PC-3 (cell line): ENCODE data around the gene TNK2.

Experiments used
- EZH2 ChIP-seq: fragments of 300-600 bp; sonication (generic); IDR thresholded peaks from one replicate; pipeline ENCODE4 v1.6.1; 2017; ENCODE audit warnings: antibody characterized with exemption, mild to moderate bottlenecking, low read length; ENCODE audit not compliant: unreplicated experiment
- EZH2phosphoT487 ChIP-seq: fragments of 300-600 bp; sonication (generic); IDR thresholded peaks from 2 replicates; pipeline ENCODE4 v1.6.1; 2018; ENCODE audit warnings: mild to moderate bottlenecking, antibody characterized with exemption, low read length, borderline replicate concordance
- TF ChIP-seq, protein P1 (sequence below): fragments of 300-600 bp; sonication (generic); conservative IDR thresholded peaks from 2 replicates; pipeline ENCODE4 v1.5.1; 2017; ENCODE audit warnings: antibody characterized with exemption, low read depth, mild to moderate bottlenecking, low read length

GRCh38 chr3:195888981-195889869 lies 19.1 kb downstream of the TNK2 start:
- TF ChIP-seq, protein P1, sequence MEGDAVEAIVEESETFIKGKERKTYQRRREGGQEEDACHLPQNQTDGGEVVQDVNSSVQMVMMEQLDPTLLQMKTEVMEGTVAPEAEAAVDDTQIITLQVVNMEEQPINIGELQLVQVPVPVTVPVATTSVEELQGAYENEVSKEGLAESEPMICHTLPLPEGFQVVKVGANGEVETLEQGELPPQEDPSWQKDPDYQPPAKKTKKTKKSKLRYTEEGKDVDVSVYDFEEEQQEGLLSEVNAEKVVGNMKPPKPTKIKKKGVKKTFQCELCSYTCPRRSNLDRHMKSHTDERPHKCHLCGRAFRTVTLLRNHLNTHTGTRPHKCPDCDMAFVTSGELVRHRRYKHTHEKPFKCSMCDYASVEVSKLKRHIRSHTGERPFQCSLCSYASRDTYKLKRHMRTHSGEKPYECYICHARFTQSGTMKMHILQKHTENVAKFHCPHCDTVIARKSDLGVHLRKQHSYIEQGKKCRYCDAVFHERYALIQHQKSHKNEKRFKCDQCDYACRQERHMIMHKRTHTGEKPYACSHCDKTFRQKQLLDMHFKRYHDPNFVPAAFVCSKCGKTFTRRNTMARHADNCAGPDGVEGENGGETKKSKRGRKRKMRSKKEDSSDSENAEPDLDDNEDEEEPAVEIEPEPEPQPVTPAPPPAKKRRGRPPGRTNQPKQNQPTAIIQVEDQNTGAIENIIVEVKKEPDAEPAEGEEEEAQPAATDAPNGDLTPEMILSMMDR = no peak
- no peak for TF ChIP-seq EZH2
- no peak for TF ChIP-seq EZH2phosphoT487
